SK-N-SH (cell line): ENCODE results near the gene ARHGAP26.

Experiments
- EZH2phosphoT487 ChIP-seq: fragments of 200-600 bp; sonication (generic); IDR thresholded peaks from 2 replicates; pipeline ENCODE4 v1.6.1; 2017; ENCODE audit warnings: low read depth, mixed run types, mild to moderate bottlenecking, antibody characterized with exemption, moderate library complexity, borderline replicate concordance
- FOXM1 ChIP-seq: IDR thresholded peaks from 2 replicates; pipeline ENCODE4 v1.4.0; 2012; ENCODE audit warnings: low read depth, mild to moderate bottlenecking
- GATA2 ChIP-seq: sonication (generic); formaldehyde crosslinking; IDR thresholded peaks from 2 replicates; pipeline ENCODE4 v1.5.0; 2020; ENCODE audit warnings: mild to moderate bottlenecking, missing genetic modification reagents
- JUND ChIP-seq: IDR thresholded peaks from 2 replicates; pipeline ENCODE4 v1.4.0; 2012
- MXI1 ChIP-seq: IDR thresholded peaks from 2 replicates; pipeline ENCODE4 v1.6.1; 2012; ENCODE audit warnings: mild to moderate bottlenecking, low read depth, low read length, improper control_type of control experiment
- POLR2AphosphoS5 ChIP-seq: IDR thresholded peaks from 2 replicates; pipeline ENCODE4 v1.6.1; 2012; ENCODE audit warnings: low read depth, low read length
- RFX5 ChIP-seq: IDR thresholded peaks from 2 replicates; pipeline ENCODE4 v1.6.1; 2012; ENCODE audit warnings: mild to moderate bottlenecking, improper control_type of control experiment, low read length
- TCF12 ChIP-seq: IDR thresholded peaks from 2 replicates; pipeline ENCODE4 v1.4.0; 2012
- YY1 ChIP-seq: IDR thresholded peaks from 2 replicates; pipeline ENCODE4 v1.4.0; 2012; ENCODE audit warnings: low read depth, mild to moderate bottlenecking
- TF ChIP-seq, protein P1 (sequence below): fragments of 200-600 bp; sonication (generic); IDR thresholded peaks from 2 replicates; pipeline ENCODE4 v1.6.1; 2017; ENCODE audit warnings: antibody characterized with exemption, mild to moderate bottlenecking, moderate library complexity
- TF ChIP-seq, protein P2 (sequence below): IDR thresholded peaks from 2 replicates; pipeline ENCODE4 v1.6.1; 2012; ENCODE audit warnings: mild to moderate bottlenecking, low read depth, low read length, moderate library complexity

DNA sequence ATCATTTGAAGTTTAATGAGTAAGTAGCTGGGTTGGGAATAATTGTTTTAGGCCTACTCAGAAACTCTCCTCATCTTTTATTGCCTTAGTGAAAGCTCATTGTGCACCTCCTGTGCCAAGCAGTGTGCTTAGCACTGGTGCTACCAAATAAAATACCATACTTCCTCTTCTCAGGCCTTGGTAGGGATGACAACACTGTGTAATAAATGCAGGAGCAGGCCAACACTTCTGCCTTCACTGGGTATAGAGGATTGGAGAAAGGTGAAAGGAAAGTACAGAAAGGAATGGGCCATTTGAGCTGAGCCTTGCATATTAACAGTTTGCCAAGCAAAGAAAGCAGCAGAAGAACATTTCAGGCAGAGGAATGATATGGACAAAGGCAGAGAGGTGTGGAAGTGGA is 347.6 kb downstream of the ARHGAP26 start:
- TF ChIP-seq EZH2phosphoT487: no peak
- TF ChIP-seq, protein P1, sequence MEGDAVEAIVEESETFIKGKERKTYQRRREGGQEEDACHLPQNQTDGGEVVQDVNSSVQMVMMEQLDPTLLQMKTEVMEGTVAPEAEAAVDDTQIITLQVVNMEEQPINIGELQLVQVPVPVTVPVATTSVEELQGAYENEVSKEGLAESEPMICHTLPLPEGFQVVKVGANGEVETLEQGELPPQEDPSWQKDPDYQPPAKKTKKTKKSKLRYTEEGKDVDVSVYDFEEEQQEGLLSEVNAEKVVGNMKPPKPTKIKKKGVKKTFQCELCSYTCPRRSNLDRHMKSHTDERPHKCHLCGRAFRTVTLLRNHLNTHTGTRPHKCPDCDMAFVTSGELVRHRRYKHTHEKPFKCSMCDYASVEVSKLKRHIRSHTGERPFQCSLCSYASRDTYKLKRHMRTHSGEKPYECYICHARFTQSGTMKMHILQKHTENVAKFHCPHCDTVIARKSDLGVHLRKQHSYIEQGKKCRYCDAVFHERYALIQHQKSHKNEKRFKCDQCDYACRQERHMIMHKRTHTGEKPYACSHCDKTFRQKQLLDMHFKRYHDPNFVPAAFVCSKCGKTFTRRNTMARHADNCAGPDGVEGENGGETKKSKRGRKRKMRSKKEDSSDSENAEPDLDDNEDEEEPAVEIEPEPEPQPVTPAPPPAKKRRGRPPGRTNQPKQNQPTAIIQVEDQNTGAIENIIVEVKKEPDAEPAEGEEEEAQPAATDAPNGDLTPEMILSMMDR: no peak
- no peak for TF ChIP-seq TCF12
- no peak for TF ChIP-seq YY1
- no peak for TF ChIP-seq POLR2AphosphoS5
- no peak for TF ChIP-seq JUND
- TF ChIP-seq FOXM1: no peak
- TF ChIP-seq RFX5: no peak
- TF ChIP-seq, protein P2, sequence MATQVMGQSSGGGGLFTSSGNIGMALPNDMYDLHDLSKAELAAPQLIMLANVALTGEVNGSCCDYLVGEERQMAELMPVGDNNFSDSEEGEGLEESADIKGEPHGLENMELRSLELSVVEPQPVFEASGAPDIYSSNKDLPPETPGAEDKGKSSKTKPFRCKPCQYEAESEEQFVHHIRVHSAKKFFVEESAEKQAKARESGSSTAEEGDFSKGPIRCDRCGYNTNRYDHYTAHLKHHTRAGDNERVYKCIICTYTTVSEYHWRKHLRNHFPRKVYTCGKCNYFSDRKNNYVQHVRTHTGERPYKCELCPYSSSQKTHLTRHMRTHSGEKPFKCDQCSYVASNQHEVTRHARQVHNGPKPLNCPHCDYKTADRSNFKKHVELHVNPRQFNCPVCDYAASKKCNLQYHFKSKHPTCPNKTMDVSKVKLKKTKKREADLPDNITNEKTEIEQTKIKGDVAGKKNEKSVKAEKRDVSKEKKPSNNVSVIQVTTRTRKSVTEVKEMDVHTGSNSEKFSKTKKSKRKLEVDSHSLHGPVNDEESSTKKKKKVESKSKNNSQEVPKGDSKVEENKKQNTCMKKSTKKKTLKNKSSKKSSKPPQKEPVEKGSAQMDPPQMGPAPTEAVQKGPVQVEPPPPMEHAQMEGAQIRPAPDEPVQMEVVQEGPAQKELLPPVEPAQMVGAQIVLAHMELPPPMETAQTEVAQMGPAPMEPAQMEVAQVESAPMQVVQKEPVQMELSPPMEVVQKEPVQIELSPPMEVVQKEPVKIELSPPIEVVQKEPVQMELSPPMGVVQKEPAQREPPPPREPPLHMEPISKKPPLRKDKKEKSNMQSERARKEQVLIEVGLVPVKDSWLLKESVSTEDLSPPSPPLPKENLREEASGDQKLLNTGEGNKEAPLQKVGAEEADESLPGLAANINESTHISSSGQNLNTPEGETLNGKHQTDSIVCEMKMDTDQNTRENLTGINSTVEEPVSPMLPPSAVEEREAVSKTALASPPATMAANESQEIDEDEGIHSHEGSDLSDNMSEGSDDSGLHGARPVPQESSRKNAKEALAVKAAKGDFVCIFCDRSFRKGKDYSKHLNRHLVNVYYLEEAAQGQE: no peak
- no peak for TF ChIP-seq MXI1
- no peak for TF ChIP-seq GATA2 (CRISPR knock-in tag)
